NCI-H2227 (cell line): Measurements from ENCODE around the gene NDP.
A peak's percentile ranks its signal among the peaks of the same experiment; 100 is the strongest.
"Not testable (repeated sequence)": the region's sequence is repeated elsewhere in the genome, so short reads cannot be mapped to it uniquely, and the experiment has no call there.

ENCODE experiments used
- DNase-seq: peaks from one replicate; lab custom pipeline; 2025; ENCODE audit not compliant: unreplicated experiment; lab: John Stamatoyannopoulos, UW

NDP gene

DNA sequence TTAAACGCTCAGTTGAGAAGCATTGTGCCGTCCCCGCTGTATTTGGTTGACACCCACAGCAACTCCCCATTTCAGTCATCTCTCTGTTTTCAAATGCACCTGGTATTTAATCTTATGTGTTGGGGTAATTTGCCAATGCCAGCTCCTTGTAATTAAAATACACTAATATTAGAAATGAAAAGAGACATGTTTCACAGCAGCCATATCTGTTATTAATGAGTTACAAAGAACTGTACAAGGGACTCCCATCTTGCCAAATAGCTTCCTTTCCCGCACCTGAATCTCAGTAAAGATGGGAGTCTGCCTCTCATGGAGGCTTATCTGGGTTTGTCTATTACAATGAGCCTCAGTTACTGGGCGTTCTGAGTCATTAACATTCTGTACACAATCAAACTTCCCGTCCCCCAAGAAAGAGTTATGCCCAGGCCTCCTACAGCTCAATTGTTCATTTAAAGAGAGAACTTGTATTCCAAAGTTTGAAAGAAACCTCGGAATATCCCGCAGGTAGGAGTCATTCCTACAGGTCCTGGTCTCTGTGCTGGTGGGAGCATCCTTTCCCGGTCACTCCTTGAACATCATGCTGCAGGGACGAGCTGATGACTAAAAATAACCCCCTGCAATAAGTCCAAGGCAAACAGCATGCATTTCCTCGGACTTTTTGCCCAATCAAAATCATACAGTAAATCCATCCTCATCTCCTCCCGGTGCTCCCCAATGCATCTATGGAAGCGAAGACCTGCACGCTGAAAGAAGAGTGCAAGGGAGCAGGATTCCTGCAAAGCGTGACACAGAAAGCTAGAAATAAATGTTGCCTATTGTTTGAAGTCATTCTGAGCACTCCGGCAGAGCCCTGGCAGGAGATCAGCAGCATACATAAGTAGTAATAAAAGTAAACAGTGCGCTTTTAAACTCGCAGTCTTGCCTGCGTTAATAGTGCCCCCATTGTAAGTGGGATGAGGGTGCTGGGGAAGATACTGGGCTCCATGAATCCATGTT lies 926 bp downstream of the NDP start:
- no peak for DNase-seq

DNA sequence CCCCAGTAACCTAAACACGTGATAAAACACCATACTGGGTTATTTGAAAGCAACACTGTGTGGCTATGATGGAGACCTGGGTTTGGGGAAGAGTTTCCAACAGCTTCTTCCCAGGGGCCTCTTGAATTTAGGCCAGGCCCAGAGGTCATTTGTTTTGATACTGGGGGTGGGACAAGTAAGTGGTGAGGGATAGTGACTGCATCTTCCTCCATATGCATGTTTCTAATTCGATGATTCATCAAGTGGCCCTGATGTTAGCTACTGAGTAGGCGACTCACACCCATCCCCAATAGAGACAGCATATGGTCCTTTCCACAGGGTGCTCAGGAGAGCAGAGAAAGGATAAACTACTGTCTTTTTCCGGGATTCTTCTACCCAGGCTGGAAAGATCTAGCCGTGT lies 2.7 kb downstream of the NDP start:
- no peak for DNase-seq

DNA sequence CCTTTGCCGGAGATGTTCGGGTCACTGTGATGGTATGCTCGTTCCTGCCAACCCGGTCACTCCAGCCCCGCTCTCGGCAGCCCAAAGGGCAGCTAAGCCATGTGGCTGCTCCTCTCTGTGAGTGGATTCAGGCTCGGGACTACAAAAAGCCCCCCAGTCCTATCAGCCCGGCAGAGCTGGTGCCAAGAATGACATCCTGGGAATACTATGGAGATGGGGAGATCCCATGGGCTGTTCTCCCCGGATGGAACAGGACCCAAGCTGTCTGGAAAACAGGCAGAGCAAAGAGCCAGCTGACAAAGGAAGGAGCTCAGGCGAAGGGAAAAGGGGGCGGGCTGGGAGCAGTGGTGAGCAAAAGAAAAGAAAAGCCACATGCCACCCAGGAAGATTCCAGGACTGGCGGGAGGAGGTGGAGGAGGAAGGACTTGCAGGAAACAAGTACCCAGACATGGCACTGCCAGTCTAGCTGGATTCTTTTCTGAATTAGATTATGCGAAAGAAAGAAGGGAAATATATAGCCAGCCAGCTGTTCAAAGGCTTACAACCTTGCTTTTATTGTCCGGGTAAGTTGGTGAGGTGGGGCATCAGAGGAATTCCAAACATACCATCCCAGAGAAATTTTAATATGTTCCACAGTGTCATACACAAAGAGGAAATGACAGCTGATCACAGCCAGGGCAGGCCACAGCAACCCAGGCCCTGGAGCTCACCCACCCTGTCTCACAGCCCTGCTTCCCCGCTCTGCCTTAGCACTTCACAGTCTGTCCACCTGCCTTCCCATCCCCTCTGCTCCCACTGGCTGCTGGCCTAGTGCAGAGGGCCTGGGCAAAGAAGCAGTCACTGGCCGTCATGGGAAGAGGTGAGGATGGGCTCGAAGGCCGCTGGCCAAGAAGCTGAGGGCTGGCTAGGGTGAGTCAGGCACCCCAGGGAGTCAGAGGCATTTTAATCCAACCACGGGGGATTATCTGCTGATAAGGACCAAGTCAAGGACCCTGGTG lies 3.4 kb downstream of the NDP start:
- no peak for DNase-seq

DNA sequence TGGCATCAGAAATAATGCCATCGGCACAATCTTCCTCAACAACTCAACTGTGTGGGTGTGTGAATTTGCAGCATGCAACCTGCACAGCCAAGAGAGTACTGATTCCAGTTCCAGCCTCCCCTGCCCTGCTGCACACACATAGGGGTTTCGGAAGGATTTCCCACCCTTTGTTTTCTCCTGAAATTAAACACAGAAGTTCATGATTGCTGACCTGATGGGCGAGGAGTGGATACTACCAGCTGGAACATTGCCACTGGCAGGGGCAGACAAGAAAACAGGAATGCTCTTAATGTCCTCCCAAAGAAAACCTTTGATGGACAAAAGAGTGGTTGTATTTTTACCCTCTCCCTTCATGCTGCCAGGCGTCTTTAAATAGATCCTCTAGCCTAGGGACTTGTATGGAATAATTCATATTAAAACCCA lies 4.8 kb downstream of the NDP start:
- DNase-seq = no peak

DNA sequence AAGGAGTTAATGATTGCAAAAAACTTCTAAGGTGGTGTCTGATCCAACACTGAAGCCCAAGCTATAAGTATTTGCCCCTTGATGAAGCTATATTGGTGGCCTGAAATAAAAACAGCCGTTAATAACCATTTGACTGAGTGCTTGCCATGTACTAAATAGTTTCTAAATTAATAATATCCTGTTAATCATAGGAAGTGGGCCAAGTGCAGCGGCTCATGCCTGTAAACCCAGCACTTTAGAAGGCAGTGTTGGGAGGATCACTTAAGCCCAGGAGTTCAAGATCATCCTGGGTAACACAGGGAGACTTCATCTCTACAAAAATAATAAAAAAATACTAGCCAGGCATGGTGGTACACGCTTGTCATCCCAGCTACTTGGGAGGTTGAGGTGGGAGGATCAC lies 8.3 kb downstream of the NDP start:
- no peak for DNase-seq

DNA sequence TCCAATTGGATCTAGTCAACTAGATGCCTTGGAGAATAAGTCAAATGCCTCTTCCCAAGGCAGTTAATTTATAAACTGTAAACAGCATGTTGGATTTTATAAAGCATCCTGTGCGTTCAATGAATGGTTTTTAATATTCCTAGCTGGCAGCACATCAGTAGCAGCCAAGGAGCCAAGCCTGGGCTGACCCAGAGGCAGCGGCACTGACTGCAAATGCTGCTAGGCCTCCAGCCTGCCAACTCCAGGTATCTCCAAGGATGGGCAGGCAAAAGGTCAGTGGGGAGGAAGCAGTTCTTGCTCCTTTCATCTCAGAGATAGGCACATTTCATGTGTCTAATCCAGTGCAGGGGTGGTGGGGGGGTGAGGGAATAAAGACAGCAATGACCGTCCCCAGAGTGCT lies 9.5 kb downstream of the NDP start:
- DNase-seq = no peak

DNA sequence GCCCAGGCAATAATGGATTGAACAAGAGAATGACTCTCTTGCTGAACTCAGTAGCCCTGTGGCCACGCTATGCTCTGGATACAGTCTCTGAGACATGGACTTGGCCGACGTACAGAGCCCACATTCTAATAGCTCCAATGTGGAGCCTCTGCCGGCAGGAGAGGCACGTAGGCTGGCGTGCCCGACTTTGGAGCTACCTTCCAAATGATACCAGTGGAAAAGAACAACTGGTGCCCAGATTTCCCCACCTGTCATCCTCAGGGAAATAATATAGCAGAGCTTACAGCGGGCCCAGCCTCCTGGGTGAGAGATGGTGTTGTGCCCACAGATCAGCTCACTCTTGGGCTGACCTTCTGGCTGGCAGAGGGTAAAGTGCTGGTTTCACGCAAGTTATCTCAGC lies 10.6 kb downstream of the NDP start:
- DNase-seq = no peak

DNA sequence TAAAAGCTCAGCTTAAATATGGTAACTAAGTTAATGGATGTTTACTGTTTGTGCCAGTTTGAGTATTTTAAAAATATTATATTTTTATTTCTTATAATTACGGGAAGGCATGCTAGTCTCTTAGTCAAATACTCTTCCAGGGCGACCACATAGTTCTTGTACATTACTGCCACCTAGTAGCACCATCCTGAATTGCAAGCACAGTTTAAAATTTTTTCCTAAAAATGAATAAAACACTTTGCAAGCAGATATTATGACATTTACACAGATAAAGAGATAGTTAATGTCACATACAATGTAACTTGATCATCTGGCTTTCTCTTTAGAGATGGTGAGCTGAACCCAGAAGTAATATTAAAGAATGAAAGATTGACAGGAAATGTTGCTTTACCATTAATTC lies 11.5 kb downstream of the NDP start:
- no peak for DNase-seq

DNA sequence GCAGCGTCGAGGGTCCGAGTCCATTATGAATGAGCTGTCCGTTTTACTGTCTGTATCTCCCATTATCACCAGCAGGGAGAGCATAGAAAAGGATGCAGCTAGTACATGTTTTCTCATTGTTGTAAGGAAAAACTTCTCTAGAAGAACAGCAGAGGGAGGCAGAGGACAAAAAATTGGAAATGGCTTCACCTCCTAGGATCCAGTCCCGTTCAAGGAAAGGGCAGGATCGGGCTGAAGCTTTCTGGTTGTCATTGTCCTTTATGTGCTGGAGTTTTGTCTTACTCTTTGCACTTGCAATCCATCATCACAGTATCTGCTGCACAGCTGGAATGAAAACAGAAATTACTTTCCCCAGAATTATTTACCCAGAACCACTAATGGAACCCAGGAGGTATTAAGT lies 14.7 kb downstream of the NDP start:
- peak; percentile 79 for DNase-seq

DNA sequence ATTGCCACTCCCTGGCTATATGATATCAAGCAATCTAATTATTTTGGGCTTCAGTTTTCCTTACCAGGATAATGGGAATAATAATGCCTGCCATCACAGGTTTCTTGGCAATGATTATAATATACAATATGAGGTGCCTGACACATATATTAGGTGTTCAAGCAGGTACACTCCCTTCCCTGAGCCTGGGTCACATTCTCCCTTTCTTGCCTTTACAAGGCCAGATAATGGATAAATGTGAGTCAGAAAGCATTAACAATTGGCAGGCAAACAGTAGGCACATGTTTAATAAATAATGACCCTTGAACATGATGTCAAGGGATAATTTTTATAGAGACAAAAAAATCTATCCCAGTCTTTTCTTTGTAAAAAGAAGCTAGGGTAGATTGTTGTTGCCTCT lies 17.2 kb downstream of the NDP start:
- DNase-seq = no peak

DNA sequence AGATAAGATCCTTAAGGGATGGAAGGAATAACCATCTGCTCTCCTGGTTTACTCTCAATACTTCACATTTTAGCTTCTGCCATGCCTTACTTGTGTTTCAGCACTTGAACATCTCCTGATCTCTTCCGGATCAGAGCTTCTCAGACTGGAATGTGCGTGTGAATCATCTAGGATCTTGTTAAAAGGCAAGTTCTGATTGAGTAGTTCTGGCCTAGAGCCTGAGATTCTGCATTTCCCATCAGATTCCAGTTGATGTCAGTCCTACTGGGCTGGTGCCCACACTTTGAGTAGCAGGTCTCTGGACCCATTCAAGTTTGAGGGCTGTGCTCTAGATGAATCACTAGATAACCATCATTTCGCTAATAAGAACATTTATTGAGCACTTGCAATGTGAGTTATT lies 20.0 kb downstream of the NDP start:
- DNase-seq = no peak

DNA sequence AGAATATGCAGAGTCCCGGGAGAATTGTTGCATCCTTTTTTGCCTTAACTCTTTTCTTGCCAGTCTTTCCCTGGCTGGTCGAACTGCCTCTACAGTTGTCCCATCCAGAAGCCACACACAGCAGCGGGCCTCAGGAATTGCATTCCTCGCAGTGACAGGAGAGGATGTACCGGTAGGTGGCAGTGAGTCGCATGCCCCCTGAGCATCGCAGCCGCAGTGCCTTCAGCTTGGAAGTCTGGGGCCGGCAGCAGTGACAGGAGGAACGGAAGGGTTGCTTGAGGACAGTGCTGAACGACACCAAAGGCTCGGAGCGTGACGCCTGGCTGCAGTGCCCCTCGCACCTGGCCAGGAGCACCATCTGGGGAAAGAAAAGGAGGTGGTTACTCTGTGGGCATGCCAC lies 23.5 kb downstream of the NDP start:
- peak; percentile 42 for DNase-seq

DNA sequence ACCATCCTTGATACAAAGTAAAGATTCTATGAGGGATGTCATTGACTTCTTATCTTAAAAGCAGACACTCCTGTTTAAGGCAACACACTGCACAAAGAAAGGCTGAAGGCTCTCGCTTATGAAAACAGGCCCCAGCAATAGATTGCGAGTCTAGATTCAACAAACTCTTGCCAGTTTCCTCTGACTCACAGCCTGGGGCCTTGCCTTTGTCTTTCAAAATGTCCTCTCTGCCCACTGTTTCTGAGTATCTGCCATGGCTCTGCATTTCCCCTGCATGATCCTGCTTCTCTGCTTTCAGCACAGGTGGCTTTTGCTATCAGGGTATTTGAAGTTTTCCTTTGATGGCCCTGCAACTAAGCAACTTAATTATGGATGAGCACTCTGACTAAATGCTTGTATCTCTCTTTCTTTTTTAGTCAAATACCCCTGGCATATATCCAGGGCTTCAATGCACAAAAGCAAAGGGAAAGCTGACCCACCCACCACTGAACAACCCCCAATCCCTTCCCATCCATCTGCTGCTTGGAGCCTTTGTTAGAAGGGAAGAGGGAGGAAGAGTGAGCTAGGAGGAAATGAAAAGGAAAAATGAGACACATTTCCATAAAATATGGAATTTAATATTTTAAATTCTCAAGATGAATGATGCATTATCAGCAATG lies 32.2 kb downstream of the NDP start:
- peak; percentile 61 for DNase-seq

DNA sequence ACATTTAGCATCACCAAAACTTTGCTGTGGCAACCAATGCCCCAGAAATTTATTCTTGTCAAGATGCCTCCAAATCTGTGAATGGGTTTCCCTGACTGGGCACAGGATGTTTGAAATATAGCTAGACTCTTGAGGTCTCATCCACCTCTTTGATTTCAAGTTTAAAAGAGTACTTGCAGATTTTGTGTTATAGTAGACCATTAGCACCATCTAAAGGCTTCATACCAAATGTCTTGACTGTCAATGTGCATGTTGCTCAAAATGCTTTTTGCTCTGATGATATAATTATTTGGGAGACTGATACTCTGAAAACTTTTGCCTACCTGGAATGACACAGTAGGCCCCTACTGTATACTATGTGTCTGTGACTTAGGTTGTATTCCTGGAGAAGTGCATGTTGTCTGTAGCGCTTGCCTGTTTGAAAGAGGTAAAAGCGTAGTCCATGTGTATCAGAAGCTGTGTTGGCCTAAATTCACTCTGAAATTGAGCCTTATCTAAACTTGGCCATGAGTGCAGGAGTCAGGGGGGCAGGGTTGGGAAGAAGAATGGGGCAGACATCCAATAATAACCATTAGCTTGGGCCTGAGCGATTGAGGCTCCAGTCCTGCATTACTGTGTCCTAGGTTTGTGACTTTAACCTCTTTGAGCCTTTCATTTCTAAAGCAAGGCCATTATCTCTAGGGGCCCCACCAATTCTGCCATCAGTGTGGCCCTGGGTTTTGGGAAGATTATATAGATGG lies 33.8 kb downstream of the NDP start:
- DNase-seq = no peak

DNA sequence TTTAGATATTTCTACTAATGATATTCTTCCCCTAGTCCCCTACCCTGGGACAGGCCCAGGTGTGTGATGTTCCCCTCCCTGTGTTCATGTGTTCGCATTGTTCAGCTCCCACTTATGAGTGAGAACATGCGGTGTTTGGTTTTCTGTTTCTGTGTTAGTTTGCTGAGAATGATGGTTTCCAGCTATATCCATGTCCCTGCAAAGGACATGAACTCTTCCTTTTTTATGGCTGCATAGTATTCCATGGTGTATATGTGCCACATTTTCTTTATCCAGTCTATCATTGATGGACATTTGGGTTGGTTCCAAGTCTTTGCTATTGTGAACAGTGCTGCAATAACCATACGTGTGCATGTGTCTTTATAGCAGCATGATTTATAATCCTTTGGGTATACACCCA lies 51.2 kb downstream of the NDP start:
- DNase-seq = not testable (repeated sequence)

DNA sequence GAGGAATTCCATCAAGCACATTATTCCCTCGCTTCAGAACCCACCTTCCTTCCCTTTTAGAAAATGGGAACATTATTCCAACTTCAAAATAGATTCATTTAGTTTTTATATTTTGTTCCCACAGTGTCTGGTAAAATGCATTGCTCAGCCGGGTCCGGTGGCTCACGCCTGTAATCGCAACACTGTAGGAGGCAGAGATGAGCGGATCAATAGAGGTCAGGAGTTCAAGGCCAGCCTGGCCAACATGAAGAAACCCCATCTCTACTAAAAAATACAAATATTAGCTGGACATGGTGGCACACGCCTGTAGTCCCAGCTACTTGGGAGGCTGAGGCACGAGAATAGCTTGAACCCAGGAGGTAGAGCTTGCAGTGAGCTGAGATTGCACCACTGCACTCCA lies 62.4 kb downstream of the NDP start:
- not testable (repeated sequence) for DNase-seq

DNA sequence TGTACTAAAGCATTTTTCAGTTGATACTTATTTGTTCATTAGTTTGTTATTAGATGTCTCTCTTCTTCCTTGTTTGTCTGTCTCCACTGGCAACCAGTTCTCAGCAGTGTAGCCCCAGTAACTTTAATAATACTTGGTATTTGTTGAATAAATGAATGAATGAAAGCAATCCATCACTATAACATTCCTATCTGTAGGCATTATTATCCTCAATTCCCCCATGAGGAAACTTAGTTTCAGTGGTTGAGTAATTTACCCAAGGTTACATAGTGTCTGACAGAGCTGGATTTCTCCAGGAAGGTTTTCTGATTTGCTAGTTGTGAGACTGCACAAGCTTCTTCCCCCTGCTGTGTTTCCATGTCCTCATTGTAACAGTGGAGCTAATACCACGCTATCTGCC lies 63.2 kb downstream of the NDP start:
- no peak for DNase-seq

DNA sequence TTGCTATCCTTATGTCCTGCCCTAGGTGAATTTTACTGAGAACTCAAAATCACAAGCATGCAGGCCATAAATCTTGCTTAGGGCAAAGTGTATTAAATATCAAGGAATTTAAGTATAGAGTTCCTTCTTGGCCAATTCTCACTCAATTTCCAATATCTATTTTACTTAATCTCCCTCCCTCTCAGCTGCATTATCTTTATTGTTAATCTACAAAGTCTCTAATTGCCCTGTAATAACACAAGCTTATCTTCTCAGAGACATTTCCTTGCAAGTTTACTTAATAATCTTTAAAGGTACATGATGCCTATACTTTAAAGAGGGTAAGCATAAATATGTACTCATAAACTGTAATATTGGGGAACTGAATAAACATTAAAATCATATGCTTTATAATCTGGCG lies 64.0 kb downstream of the NDP start:
- no peak for DNase-seq

DNA sequence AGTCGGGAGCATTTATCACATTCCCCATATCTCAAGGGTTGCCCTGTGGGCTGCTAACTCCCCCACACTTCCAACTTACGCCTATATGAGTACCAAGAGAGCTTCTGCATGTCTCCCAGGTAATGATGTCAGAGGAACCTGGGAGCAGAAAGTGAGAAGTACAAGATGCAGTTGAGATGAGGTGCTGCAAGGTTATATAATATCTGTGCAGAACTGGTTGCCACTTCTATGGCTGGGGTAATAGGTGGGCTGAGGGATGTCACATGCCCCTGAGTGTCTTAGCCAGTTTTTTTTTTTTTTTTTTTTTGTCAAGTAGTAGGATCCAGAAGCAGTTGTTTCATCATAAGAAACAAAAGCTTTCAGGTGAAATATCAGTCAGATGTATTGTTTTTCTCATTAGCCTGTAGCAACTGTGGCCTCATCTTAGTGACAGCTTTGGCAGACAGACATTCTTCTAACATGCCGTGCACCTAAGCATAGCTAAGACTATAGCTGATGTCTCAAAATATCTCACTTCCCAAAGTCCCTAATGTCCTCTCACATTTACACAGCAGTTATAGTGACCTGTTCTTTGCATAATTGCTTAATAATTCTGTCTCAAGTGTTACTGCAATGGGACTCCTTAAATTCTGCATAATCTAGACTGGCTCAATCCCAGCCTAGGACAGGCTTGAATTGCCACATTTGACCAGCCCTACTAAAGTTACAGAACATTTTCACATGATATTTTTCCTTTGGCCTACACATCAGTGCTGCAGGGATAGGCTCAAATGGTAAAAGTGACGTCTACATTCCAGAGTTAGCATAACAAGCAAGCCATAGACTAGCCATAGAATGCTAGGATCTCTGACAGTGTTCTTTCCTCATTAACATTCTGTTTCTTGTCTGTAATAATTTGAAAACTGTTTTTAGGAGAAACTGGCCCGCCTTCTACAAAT lies 73.0 kb downstream of the NDP start:
- no peak for DNase-seq
